DMS53 treated with DMSO at 0.1 percent for 48 hours (cell line): ENCODE data around the gene CSNK1E.

ENCODE experiments used
- DNase-seq: peaks from one replicate; lab custom pipeline; 2025; ENCODE audit not compliant: unreplicated experiment; lab: John Stamatoyannopoulos, UW

The CSNK1E gene

GRCh38 chr22:38282397-38282796 is 34.8 kb downstream of the CSNK1E start:
- no peak for DNase-seq

DNA sequence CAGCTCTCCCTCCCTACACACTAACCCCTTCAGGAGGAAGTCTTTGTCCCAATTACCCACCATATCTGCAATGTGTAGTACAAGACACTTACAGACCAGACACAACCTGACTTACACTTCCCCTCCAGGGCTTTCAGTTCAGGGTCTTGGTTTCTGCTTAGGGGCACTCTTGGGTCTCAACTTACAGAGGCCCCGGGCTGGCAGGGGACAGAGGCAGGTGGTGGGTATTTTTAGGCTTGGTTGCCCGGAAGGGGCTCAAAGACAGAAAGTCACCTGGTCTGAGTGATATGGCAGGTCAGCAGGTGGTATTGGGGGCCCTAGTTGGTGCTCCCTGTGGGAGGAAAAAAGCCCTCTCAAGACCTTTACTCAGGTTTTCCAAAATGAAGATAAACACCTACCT is 41.1 kb downstream of the CSNK1E start:
- DNase-seq = no peak

GRCh38 chr22:38273135-38273826 is 44.0 kb downstream of the CSNK1E start:
- no peak for DNase-seq

DNA sequence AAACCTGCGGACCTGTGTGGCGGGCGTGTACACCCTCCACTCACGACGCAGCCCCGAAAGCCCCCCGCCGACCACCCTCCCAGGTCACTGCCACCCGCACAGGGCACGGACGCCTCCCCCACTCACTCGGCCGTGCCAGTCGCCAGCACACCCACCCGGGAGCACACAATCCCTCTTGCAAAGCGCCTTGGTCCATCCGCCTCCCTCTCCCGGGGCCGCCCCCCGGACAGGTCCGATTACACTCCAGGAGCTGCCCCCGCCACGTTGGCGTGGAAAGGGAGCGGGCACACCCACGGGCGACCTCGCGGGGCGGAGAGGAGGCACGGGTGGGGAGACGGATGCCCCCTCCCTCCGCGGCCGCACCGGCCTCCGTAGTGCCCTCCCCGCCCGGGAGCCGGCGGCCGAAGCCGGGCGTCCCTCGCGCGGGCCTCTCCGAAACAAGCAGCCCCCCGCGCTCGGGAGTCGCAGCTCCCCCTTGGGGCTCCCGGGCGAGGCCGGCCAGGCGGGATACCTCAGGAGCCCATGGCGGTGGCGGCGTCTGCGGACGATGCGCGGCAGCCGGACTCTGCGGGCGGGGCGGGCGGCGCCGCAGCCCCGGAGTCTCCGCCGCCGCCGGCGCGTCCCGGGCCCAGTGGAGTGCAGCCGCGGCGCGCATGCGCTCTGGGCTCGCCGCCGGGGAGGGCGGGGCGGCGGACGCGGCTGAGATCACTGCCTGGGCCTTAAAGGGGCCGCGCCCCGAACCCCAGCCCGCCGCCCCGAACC is 44.7 kb downstream of the CSNK1E start, which contains the start of gene TMEM184B:
Gene TMEM184B (minus strand): TSS at position 638 of the 762 bp plus-strand sequence. CDS start 25,049 bp downstream, outside the sequence.
- no peak for DNase-seq

DNA sequence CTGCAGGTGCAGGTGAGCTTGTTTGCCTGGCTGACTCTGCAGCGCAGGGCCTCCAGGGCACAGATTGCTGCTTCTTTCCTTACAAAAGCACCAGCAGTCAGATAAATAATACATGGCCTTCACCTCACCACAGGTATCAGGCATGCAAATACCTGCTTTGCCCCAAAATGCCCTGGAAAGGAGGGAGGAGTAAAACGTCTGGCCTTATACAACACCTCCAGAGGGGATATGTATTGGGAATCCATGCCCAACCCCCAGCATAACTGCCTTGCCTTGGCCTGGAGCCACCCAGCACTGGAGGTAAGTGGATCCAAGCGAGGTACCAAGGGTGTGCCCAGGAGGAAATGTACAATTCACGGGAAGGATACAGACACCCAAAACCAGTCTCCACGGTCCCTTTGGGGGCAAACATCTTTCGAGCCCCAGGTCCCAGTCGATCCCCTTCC is 45.3 kb downstream of the CSNK1E start:
- DNase-seq = no peak

- no peak for DNase-seq
Observed at GRCh38 chr22:38271101-38271500, 46.1 kb downstream of the CSNK1E start.

DNA sequence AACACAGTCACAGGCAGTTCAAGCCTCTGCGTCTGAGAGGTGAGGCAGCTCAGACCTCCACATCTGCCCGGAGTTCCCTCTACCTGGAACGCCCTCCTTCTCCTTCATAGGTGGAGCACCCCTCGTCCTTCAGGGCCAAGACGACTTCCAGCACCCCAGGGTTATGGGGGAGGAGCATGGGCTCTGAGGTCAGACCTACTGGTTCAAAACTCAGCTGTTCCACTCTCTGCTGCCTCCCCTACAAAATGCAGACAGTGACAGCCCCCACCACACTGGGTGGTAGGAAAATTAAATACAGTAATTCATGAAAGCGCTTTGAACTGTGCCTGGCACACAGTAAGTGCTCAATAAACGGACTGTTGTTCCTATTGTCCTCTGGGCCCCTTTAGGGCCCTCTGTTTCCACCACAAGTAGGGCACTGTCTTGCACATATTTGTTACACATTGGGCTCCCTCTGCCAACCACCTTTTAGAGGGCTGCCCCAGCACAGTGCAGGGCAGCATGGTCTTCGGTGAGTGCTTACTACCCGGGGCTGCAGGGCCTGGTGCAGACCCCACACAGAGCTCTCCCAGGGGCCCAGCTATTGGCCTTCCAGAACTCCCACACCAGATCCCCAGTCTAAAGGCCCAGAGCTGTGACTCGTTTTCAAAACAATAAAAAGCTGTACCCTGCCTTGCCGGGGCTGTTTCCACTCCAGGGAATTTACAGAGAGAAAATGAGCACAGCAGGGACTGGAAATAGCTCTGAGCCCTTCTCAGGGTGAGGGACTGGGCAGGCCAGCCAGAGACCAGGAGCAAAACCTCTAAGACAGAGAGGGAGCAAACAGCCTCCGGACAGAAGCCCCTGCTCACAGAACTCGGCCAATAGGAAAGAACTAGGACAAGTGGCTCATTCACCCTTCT is 46.9 kb downstream of the CSNK1E start:
- no peak for DNase-seq

- DNase-seq = no peak
Observed at GRCh38 chr22:38269466-38269865, 47.8 kb downstream of the CSNK1E start.

DNA sequence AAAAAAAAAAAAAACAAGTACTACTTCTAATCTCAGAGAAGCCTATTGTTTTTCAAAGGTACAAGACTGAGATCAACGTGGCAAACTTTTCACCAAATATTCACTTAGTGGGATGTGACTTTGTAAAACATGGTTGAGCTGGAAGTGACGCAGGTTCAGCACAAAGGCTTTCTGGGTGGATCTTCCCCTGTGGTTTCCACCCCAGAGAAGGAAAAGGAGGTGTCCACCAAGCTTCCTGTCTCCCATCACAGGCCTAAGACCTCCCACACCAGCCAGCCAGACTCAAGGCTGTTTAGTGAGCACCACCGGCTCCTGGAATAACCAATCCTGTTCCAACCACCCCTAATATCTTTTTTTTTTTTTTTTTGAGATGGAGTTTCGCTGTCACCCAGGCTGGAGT is 50.1 kb downstream of the CSNK1E start:
- no peak for DNase-seq

DNA sequence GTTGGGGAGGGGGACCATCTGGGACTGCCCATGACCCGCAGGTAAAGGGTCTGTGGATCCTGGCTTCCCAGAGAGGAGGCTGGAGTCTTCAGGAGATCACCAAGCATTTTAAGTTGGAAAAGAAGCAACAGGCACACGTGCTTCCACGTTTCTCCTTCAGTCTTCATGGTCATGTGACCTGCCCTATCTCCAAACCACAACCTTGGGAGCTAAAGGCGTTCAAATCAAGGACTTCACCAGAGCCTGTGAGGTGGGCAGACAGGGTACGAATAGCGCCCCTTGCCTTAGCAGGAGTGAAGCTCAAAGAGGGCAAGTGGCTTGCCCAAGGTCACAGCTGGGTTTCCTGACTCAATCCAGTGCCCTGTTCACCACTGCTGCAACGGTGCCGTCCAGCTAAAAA is 51.1 kb downstream of the CSNK1E start:
- DNase-seq = no peak

DNA sequence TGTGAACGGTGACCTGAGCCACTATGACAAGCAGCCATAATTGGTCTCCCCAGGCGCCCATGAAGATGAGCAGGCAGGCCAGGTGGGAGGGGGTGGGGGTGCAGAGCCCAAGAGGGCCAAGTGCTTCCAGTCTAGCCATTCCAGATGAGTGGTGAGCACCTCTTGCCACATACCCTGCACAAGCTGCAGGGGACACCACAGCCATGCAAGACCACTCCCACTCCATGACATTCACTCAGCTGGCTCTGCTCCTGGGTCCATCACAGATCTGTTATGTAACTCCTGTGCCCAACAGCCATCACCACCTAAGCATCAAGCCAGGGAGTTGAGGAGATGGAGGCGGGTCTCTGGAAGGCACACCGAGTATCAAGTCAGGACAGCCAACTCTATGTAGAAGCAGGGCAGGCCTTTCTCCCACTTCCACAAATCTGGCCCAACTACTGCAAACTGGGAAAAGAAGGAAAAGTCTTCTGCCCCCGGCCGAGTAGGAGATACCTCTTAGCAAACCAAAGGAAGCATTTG is 52.9 kb downstream of the CSNK1E start:
- DNase-seq = no peak

DNA sequence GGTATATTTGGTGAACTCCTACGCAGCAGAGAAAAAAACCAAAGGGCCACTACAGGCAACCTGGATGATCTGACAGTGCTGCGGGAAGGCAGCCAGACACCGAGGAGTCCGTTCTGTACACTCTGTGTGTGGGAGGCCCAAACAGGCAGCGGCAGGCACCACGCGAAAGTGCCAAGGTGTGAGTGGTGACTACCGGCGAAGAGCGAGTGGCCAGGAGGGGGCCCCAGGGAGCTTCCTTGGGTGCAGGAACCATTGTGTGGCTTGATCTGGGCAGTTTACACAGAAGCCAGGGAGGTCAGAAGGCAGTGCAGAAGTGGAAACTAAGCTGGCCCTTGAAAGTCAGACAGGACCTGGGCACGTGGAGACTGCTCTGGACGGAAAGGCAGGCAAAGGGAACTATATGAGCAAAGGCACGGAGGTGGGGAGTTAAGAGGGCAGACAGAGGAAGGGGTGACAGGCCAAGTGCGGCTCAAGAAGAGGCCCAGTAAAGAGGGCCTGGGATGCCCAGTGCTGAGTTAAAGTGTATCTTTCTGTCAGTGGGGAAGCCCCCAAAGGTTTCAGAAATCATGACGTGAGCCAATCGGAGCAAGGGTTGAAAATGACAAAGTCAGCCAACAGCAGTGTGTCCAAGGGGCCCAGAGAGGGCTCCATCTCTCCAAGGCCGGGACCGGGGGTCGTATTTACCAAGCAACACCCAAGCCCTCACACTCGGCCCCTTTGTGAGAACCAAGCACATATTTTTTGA is 55.0 kb downstream of the CSNK1E start:
- no peak for DNase-seq

GRCh38 chr22:38260761-38261681 is 56.2 kb downstream of the CSNK1E start:
- DNase-seq = no peak

DNA sequence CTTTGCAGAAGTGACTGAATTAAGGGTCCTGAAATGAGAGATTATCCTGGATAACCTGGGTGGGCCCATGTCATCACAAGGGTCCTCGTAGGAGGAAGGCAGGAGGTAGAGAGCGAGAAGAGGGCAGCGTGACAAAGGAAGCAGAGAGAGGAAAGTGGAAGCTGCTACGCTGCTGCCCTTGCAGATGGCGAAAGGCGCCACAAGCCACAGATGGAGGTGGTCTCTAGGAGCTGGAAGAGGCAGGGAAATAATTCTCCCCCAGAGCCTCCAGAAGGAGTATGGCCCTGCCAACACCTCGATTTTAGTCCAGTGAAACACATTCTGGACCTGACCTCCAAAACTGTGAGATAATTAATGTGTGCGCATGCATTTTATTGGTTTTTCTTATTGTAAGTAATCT is 57.9 kb downstream of the CSNK1E start:
- no peak for DNase-seq

DNA sequence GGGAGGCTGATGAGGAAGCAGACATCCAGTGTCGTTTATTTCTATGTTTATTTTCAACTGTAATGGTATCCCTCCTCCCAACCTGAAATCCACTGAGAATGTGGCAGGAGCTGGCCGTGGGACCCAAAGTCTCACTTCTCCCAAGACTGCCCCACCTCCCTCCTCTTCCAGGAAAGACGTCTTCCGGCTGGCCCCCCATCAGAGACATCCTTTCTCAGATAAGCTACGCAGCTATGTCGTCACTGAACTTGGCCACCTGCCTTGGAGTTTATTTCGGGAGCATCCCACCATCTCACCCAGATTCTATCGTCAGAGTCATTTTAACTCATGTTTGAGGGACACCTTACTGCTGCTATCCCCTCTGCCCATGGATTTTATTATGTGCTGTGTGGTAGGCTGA is 58.3 kb downstream of the CSNK1E start:
- no peak for DNase-seq

GRCh38 chr22:38257650-38258250 is 59.5 kb downstream of the CSNK1E start:
- DNase-seq = peak; percentile 44

- DNase-seq = no peak
Observed at GRCh38 chr22:38257181-38257580, 60.1 kb downstream of the CSNK1E start.

DNA sequence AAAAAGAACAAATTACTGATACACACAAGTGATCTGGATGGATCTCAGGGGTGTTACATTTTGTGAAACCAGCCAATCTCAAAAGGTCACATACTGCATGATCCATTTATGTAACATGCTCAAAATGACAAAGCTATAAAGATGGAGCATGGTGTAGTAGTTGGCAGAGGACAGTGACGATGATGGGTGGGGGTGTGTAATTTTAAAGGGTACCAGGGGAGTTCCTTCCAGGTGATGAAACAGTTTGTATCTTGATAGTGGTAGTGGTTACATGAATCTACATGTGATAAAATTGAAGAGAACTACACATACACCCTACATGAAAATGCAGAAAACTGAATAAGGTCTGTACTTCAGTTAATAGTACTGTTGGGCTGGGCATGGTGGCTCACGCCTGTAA is 61.5 kb downstream of the CSNK1E start:
- no peak for DNase-seq

GRCh38 chr22:38251341-38251692 is 65.9 kb downstream of the CSNK1E start:
- no peak for DNase-seq
